Right lobe of liver (tissue), 4 donors: ENCODE data around the gene DAPK1.

Source experiments
- POLR2A ChIP-seq: fragments of 450-650 bp; IDR thresholded peaks from one replicate; pipeline ENCODE4 v1.6.1; 2017; ENCODE audit warnings: antibody characterized with exemption, mild to moderate bottlenecking
- TF ChIP-seq, protein P1 (sequence below), 4 donors: fragments of 200-600 bp in 3 of 4; fragments of 450-650 bp in 1 of 4; IDR thresholded peaks; one replicate each; pipeline versions ENCODE4 v1.5.1 to v1.8.0; 2016 to 2022; ENCODE audit warnings: antibody characterized with exemption in 4 of 4, mild to moderate bottlenecking in 2 of 4
- donor health status: DM: no; HTN: no; CAD: no.
- donor health status: DM: no; HTN: no; CAD: no.
- donor health status: DM: no; HTN: yes; CAD: no.

- TF ChIP-seq, protein P1, sequence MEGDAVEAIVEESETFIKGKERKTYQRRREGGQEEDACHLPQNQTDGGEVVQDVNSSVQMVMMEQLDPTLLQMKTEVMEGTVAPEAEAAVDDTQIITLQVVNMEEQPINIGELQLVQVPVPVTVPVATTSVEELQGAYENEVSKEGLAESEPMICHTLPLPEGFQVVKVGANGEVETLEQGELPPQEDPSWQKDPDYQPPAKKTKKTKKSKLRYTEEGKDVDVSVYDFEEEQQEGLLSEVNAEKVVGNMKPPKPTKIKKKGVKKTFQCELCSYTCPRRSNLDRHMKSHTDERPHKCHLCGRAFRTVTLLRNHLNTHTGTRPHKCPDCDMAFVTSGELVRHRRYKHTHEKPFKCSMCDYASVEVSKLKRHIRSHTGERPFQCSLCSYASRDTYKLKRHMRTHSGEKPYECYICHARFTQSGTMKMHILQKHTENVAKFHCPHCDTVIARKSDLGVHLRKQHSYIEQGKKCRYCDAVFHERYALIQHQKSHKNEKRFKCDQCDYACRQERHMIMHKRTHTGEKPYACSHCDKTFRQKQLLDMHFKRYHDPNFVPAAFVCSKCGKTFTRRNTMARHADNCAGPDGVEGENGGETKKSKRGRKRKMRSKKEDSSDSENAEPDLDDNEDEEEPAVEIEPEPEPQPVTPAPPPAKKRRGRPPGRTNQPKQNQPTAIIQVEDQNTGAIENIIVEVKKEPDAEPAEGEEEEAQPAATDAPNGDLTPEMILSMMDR (IDR thresholded peaks at IDR 0.05), result no peak
- no peak for TF ChIP-seq POLR2A
These were observed 146.3 kb downstream of the DAPK1 start for GRCh38 chr9:87643778-87644570.
